Measurements from ENCODE around the gene KIF1B. TPM values are rescaled to one million over a fixed set of nuclear protein-coding genes. Genes with fewer than 3 reads are reported as not detected.
A peak's percentile ranks its signal among the peaks of the same experiment; 100 is the strongest.

KIF1B gene
- total and polyA plus RNA-seq, 2 donors from 2014 or later: 8.0 to 46.4 TPM

DNA sequence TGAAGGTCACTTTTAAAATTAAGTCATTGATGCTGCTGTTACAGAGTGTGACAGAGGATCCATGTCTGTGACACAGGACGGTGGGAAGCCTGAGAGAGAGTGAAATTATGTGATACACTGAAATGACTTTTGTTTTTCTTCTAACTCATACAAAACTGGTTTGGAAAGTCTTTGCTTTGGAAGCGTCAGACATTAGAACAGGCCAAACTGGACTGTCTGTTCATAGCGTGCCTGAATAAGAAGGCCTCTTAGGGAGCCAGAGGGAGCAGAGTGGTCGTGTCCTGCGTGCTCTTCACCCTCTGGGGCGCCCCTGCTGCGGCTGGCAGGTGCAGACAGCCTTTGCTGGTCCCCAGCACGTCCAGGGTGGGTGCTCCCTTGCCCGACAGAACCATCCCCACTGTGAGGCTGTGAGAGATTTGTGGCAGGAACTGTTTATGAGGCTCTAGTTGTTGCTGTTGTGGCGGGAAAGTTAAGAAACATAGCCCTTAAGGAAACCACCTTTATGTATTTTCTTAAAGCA is 168.8 kb downstream of the KIF1B start:
- TF ChIP-seq, protein P1, sequence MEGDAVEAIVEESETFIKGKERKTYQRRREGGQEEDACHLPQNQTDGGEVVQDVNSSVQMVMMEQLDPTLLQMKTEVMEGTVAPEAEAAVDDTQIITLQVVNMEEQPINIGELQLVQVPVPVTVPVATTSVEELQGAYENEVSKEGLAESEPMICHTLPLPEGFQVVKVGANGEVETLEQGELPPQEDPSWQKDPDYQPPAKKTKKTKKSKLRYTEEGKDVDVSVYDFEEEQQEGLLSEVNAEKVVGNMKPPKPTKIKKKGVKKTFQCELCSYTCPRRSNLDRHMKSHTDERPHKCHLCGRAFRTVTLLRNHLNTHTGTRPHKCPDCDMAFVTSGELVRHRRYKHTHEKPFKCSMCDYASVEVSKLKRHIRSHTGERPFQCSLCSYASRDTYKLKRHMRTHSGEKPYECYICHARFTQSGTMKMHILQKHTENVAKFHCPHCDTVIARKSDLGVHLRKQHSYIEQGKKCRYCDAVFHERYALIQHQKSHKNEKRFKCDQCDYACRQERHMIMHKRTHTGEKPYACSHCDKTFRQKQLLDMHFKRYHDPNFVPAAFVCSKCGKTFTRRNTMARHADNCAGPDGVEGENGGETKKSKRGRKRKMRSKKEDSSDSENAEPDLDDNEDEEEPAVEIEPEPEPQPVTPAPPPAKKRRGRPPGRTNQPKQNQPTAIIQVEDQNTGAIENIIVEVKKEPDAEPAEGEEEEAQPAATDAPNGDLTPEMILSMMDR (IDR thresholded peaks at IDR 0.05; ENCODE audit: borderline replicate concordance, extremely low read depth, insufficient read depth): no peak
- no peaks in the 10 kb centered on the region for H3K27me3 ChIP-seq (ENCODE audit: control insufficient read depth, insufficient read depth, low read length)
- no peak overlapping the region for H3K4me3 ChIP-seq (ENCODE audit: low read length in 3 of 3)
- no peaks in the 10 kb centered on the region for H3K9me3 ChIP-seq (ENCODE audit: control insufficient read depth in 2 of 3, insufficient read depth in 1 of 3, low read length in 3 of 3)
- no peak overlapping the region for H3K9ac ChIP-seq (ENCODE audit: low read length in 3 of 3)
- H3K27ac ChIP-seq (ENCODE audit: low read depth in 2 of 2, low read length in 2 of 2): no peak overlapping the region
- DNase-seq (no peak), FAIRE-seq (no peak)
- no peaks in the 10 kb centered on the region for H3K4me1 ChIP-seq (ENCODE audit: control insufficient read depth in 2 of 3, insufficient read depth in 2 of 3, low read depth in 1 of 3, low read length in 3 of 3)
- H3K36me3 ChIP-seq (ENCODE audit: control insufficient read depth in 2 of 3, insufficient read depth in 3 of 3, low read length in 3 of 3): peaks cover 2 to 28% (median 22%) of the 10 kb centered on the region in 3 donors
- intact Hi-C loops (cut with DNase I): loop anchor here (10.0 kb wide), 1 partner anchor 46 kb away; no protein-coding TSS in a partner anchor

DNA sequence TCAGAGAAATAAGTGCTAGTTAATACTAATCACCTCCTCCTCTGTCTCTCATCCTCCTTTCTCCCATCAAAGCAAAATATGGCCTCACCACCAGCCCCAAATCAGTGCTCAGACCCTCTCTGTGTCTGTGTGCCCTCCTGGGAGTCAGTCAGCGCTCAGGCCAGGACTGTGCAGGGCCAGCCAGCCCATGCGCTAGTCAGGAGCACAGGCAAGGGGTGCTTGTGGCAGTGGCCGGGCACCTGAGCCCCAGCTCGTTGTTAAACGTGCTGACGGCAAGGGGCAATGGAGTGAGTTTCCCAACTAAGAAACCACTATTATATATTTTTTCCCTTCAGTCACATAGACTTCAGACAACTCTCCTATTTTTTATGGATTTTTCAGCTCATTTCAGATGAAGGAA is 169.3 kb downstream of the KIF1B start:
- Histone ChIP-seq H3K27ac (ENCODE audit: low read depth in 2 of 2, low read length in 2 of 2) (no peak overlapping the region), H3K9ac (ENCODE audit: low read length in 3 of 3) (no peak overlapping the region), H3K4me3 (ENCODE audit: low read length in 3 of 3) (no peak overlapping the region), H3K4me1 (ENCODE audit: control insufficient read depth in 2 of 3, insufficient read depth in 2 of 3, low read depth in 1 of 3, low read length in 3 of 3) (no peaks in the 10 kb centered on the region), H3K36me3 (ENCODE audit: control insufficient read depth in 2 of 3, insufficient read depth in 3 of 3, low read length in 3 of 3) (peaks cover 2 to 23% (median 20%) of the 10 kb centered on the region in 3 donors), H3K27me3 (ENCODE audit: control insufficient read depth, insufficient read depth, low read length) (no peaks in the 10 kb centered on the region), H3K9me3 (ENCODE audit: control insufficient read depth in 2 of 3, insufficient read depth in 1 of 3, low read length in 3 of 3) (no peaks in the 10 kb centered on the region)
- no peak for DNase-seq
- TF ChIP-seq, protein P1 (IDR thresholded peaks at IDR 0.05; ENCODE audit: borderline replicate concordance, extremely low read depth, insufficient read depth): no peak
- intact Hi-C loops (cut with DNase I): loop anchor here (10.0 kb wide), 1 partner anchor 45 kb away; no protein-coding TSS in a partner anchor
- FAIRE-seq: no peak

DNA sequence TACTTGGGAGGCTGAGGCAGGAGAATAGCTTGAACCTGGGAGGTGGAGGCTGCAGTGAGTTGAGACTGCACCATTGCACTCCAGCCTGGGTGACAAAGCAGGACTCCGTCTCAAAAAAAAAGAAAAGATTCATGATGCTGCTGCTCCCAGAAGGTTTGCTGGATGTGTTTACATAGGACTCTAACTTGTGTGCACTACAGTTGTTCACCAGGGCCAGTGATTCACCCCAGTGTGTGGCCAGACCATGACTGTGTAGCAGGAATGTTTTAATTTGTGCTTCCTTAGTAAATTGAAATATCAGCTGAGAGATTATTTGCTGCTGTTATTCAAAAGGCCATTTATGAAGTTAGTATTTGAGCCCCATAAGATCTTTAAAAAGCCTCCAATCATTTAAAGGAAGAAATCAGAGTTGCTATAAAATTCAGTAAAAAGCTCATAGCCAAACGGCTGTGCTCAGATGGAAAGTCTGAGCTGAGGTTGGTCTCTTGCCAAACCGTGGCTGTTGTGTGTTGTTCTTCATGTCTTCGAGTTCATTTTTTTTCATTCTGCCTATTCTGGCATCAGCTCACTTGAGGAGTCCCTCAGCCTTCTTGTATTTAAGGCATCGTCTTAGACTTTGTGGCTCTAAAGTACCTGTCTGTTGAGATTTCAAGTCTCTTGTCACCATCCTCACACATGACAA is 170.4 kb downstream of the KIF1B start:
- DNase-seq: peak in 1 of 5 donors; percentile 57
- Histone ChIP-seq H3K4me1 (ENCODE audit: control insufficient read depth in 2 of 3, insufficient read depth in 2 of 3, low read depth in 1 of 3, low read length in 3 of 3) (no peaks in the 10 kb centered on the region), H3K27me3 (ENCODE audit: control insufficient read depth, insufficient read depth, low read length) (no peaks in the 10 kb centered on the region), H3K9me3 (ENCODE audit: control insufficient read depth in 2 of 3, insufficient read depth in 1 of 3, low read length in 3 of 3) (no peaks in the 10 kb centered on the region), H3K4me3 (ENCODE audit: low read length in 3 of 3) (no peak overlapping the region), H3K36me3 (ENCODE audit: control insufficient read depth in 2 of 3, insufficient read depth in 3 of 3, low read length in 3 of 3) (peaks cover 2 to 18% (median 17%) of the 10 kb centered on the region in 3 donors), H3K27ac (ENCODE audit: low read depth in 2 of 2, low read length in 2 of 2) (no peak overlapping the region), H3K9ac (ENCODE audit: low read length in 3 of 3) (no peak overlapping the region)
- TF ChIP-seq, protein P1 (IDR thresholded peaks at IDR 0.05; ENCODE audit: borderline replicate concordance, extremely low read depth, insufficient read depth): no peak
- intact Hi-C loops (cut with DNase I): no loop called here
- FAIRE-seq: no peak
